ENCODE measurements around the gene PLA2G4D. TPM values are rescaled to one million over a fixed set of nuclear protein-coding genes. Genes with fewer than 3 reads are reported as not detected.

PLA2G4D gene
- total RNA-seq, 1 experiment from 2014 or later = not detected

DNA sequence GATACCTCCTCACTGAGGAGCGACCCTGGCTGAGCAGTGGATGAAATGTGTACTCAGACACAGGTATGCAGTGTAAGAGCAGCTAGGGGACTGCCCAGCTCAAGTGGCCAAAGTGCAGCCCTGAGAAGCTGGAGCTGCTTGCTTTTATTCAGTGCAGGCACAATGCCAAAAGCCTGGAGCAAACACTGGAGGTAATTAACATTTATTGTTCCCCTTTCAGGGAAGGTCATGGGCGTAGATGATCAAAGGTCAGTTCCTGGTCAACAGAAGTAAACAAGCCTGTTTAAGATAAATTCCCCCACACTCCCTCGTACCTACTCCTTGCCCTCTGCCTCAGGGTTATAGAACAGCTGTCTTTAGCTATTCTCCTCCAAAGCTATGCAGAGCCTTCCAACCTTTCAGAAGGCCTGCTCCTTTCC, 44.6 kb upstream of the PLA2G4D start:
- no peaks in the 10 kb centered on the region for H3K27me3 ChIP-seq (replicated peaks; ENCODE audit: insufficient read depth, low read depth, low read length, poor library complexity)
- intact Hi-C loops (cut with micrococcal nuclease; ENCODE audit: unreplicated experiment) = no loop called here
- ChIA-PET POLR2A (ENCODE audit: low non-redundant PET) (no interaction called here), CTCF (interaction anchor here (1.2 kb wide), 1 partner anchor 32 kb away, joined by 3 read pairs; no protein-coding TSS in a partner anchor)
- no peaks in the 10 kb centered on the region for H3K36me3 ChIP-seq (ENCODE audit: insufficient read depth, low read length, poor library complexity, severe bottlenecking)
- H3K9me3 ChIP-seq (ENCODE audit: low read depth, low read length, poor library complexity, severe bottlenecking) = no peaks in the 10 kb centered on the region
- no peak for DNase-seq (ENCODE audit: low spot score)
- no peak overlapping the region for H3K27ac ChIP-seq (ENCODE audit: low read depth, low read length, poor library complexity, severe bottlenecking)
- TF ChIP-seq EZH2 (IDR thresholded peaks at IDR 0.05; ENCODE audit: borderline replicate concordance, low read depth, low read length, poor library complexity, severe bottlenecking) = no peak
- TF ChIP-seq, protein P1, sequence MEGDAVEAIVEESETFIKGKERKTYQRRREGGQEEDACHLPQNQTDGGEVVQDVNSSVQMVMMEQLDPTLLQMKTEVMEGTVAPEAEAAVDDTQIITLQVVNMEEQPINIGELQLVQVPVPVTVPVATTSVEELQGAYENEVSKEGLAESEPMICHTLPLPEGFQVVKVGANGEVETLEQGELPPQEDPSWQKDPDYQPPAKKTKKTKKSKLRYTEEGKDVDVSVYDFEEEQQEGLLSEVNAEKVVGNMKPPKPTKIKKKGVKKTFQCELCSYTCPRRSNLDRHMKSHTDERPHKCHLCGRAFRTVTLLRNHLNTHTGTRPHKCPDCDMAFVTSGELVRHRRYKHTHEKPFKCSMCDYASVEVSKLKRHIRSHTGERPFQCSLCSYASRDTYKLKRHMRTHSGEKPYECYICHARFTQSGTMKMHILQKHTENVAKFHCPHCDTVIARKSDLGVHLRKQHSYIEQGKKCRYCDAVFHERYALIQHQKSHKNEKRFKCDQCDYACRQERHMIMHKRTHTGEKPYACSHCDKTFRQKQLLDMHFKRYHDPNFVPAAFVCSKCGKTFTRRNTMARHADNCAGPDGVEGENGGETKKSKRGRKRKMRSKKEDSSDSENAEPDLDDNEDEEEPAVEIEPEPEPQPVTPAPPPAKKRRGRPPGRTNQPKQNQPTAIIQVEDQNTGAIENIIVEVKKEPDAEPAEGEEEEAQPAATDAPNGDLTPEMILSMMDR (conservative IDR thresholded peaks at IDR 0.05; ENCODE audit: low read depth, low read length) = no peak
- no peaks in the 10 kb centered on the region for H3K4me1 ChIP-seq (ENCODE audit: insufficient read depth, low read length, poor library complexity, severe bottlenecking)
- H3K4me3 ChIP-seq (ENCODE audit: low read depth, low read length, poor library complexity, severe bottlenecking) = no peak overlapping the region
- BruUV-seq (replicated peaks) = no TSS peak

DNA sequence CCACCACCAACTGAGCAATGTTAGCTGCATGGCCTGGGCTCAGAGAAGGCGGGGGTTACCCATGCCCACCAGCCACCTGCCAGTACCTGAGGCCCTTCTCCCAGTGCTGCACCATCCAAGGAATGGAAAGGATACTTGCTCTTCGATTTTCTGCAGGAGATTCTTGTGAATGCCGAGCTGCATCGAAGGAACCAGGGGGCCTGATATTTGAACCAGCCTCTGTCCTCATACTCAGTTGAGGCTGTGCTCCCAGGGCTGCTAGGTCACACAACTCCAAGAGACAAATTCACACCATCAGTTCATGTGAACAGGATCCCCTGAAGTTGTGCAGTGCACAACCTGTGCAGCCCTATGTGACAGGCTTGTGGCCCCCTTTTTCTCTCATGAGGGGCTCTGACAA, 44.0 kb upstream of the PLA2G4D start:
- no peaks in the 10 kb centered on the region for H3K36me3 ChIP-seq (ENCODE audit: insufficient read depth, low read length, poor library complexity, severe bottlenecking)
- H3K4me3 ChIP-seq (ENCODE audit: low read depth, low read length, poor library complexity, severe bottlenecking) = no peak overlapping the region
- no peak for TF ChIP-seq EZH2 (IDR thresholded peaks at IDR 0.05; ENCODE audit: borderline replicate concordance, low read depth, low read length, poor library complexity, severe bottlenecking)
- TF ChIP-seq, protein P1 (conservative IDR thresholded peaks at IDR 0.05; ENCODE audit: low read depth, low read length) = no peak
- no peak overlapping the region for H3K27ac ChIP-seq (ENCODE audit: low read depth, low read length, poor library complexity, severe bottlenecking)
- CTCF ChIA-PET = interaction anchor here (1.2 kb wide), 1 partner anchor 31 kb away, joined by 3 read pairs; no protein-coding TSS in a partner anchor
- H3K27me3 ChIP-seq (replicated peaks; ENCODE audit: insufficient read depth, low read depth, low read length, poor library complexity) = no peaks in the 10 kb centered on the region
- no peaks in the 10 kb centered on the region for H3K9me3 ChIP-seq (ENCODE audit: low read depth, low read length, poor library complexity, severe bottlenecking)
- intact Hi-C loops (cut with micrococcal nuclease; ENCODE audit: unreplicated experiment) = no loop called here
- POLR2A ChIA-PET (ENCODE audit: low non-redundant PET) = no interaction called here
- no TSS peak for BruUV-seq (replicated peaks)
- H3K4me1 ChIP-seq (ENCODE audit: insufficient read depth, low read length, poor library complexity, severe bottlenecking) = no peaks in the 10 kb centered on the region
- DNase-seq (ENCODE audit: low spot score) = no peak

DNA sequence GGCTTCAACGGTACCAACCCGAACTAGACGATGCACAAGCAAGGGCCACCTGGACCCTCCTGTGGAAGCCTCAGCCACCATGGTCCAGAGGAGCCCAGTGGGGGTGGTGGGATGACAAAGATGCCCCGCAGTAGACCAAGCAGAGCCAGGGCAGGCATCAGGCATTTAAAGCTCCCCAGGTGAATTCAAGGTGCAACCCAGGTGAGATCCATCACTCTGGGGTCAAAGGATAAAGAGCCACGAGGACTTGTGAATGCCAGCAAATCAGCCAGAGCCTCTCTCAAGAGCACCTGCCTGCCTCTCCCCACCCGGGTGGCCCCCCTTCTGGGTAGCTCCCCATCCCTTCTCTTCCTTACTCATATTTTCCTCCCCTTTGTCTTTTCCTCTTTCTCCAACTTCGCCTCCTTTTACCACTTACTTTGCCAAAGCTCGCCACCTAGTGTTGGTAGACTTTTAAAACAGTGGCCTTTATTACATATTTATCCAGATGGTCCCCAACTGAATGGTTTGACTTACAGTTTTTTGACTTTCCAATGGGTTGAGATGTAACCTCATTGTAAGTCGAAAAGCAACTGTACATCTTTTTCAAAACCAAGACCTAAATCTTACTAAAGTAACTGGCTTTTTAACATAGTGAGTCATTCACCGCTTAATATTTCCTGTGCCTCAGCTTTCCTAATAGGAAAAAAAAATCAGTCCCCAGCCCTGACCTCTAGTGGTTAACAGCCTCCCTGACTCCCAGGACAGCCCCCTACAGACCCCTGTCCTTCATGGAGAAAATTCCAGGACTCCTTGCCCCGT, 43.3 kb upstream of the PLA2G4D start:
- Histone ChIP-seq H3K36me3 (ENCODE audit: insufficient read depth, low read length, poor library complexity, severe bottlenecking) (no peaks in the 10 kb centered on the region), H3K9me3 (ENCODE audit: low read depth, low read length, poor library complexity, severe bottlenecking) (no peaks in the 10 kb centered on the region), H3K27ac (ENCODE audit: low read depth, low read length, poor library complexity, severe bottlenecking) (no peak overlapping the region), H3K4me3 (ENCODE audit: low read depth, low read length, poor library complexity, severe bottlenecking) (no peak overlapping the region), H3K4me1 (ENCODE audit: insufficient read depth, low read length, poor library complexity, severe bottlenecking) (no peaks in the 10 kb centered on the region), H3K27me3 (replicated peaks; ENCODE audit: insufficient read depth, low read depth, low read length, poor library complexity) (no peaks in the 10 kb centered on the region)
- peak; percentile 77 for DNase-seq (ENCODE audit: low spot score)
- ChIA-PET CTCF (interaction anchor here (0.6 to 1.2 kb wide), 5 partner anchors 19 to 323 kb away, joined by 3 to 7 read pairs (median 3); partner anchors contain the start of gene PLA2G4F), POLR2A (ENCODE audit: low non-redundant PET) (no interaction called here)
- intact Hi-C loops (cut with micrococcal nuclease; ENCODE audit: unreplicated experiment) = loop anchor here (2.0 kb wide), 1 partner anchor 71 kb away; no protein-coding TSS in a partner anchor
- BruUV-seq (replicated peaks) = no TSS peak
- TF ChIP-seq EZH2 (IDR thresholded peaks at IDR 0.05; ENCODE audit: borderline replicate concordance, low read depth, low read length, poor library complexity, severe bottlenecking) = no peak
- TF ChIP-seq, protein P1 (conservative IDR thresholded peaks at IDR 0.05; ENCODE audit: low read depth, low read length) = peak; percentile 77

Data from A673 (cell line).